Stomach (tissue), 9 donors: Measurements from ENCODE around the gene FANCL. TPM values are rescaled to one million over a fixed set of nuclear protein-coding genes. Genes with fewer than 3 reads are reported as not detected.

Experiments used
- DNase-seq, 2 donors: peaks; one replicate each; pipeline versions ENCODE4 v3.0.0 to v3.0.0-alpha.2; 2013 to 2019
- H3K27ac ChIP-seq, 5 donors: fragments of 200-600 bp in 4 of 5; sonication (generic) in 4 of 5; one replicate each; pipeline ENCODE4 v1.5.1; 2013 to 2019; ENCODE audit warnings: mild to moderate bottlenecking in 1 of 5, moderate library complexity in 1 of 5
- H3K27me3 ChIP-seq, 3 donors: fragments of 200-600 bp; sonication (generic); one replicate each; pipeline ENCODE4 v1.5.1; 2017 to 2019; ENCODE audit warnings: mixed run types in 1 of 3
- H3K36me3 ChIP-seq, 4 donors: fragments of 200-600 bp; sonication (generic); 1 replicate in 3 of 4; 2 replicates in 1 of 4; pipeline ENCODE4 v1.5.1; 2016 to 2019
- H3K4me1 ChIP-seq, 4 donors: fragments of 200-600 bp; sonication (generic); one replicate each; pipeline ENCODE4 v1.5.1; 2016 to 2019
- H3K4me3 ChIP-seq, 4 donors: fragments of 200-600 bp; sonication (generic) in 3 of 4; one replicate each; pipeline ENCODE4 v1.5.1; 2016 to 2019; ENCODE audit warnings: mild to moderate bottlenecking in 1 of 4
- H3K9me3 ChIP-seq, 4 donors: fragments of 200-600 bp; sonication (generic); one replicate each; pipeline ENCODE4 v1.5.1; 2016 to 2019
- EP300 ChIP-seq: sonication (generic); formaldehyde crosslinking; IDR thresholded peaks from one replicate; pipeline ENCODE4 v1.6.1; 2017; ENCODE audit warnings: antibody characterized with exemption
- POLR2A ChIP-seq, 4 donors: fragments of 450-650 bp; IDR thresholded peaks; one replicate each; pipeline ENCODE4 v1.6.1; 2016; ENCODE audit warnings: antibody characterized with exemption in 4 of 4, control low read depth in 2 of 4, mild to moderate bottlenecking in 1 of 4, moderate library complexity in 1 of 4
- POLR2AphosphoS5 ChIP-seq, 3 donors: sonication (generic); formaldehyde crosslinking; IDR thresholded peaks; one replicate each; pipeline ENCODE4 v1.6.1; 2016; ENCODE audit warnings: antibody characterized with exemption in 3 of 3
- WGBS, 5 donors: extraction: QIAGEN DNeasy Blood & Tissue Kit in 3 of 5; methylation state at CpG; one replicate each; pipeline versions ENCODE4 v1.1.5 to v1.1.7; 2013 to 2018; 5-methylcytosine and 5-hydroxymethylcytosine counted together
- intact Hi-C: fragments of 100-400 bp; cut with DNase I; formaldehyde crosslinking; loops from one replicate; pipeline ENCODE4 v1.15.1; 2023; ENCODE audit warnings: low total_unique reads
- polyA plus RNA-seq, 3 donors: library from polyadenylated mRNA; stranded (reverse); fragments of 200-250 nt; gene quantifications; one replicate each; pipeline ENCODE4 v1.2.3, GENCODE V29; 2013
- total RNA-seq, 5 donors: library from RNA; depleted of rRNA; stranded (reverse); fragments of >200 nt; gene quantifications; one replicate each; pipeline versions ENCODE4 v1.1.0 to v1.2.3, GENCODE V29; 2014 to 2016
- TF ChIP-seq, protein P1 (sequence below), 7 experiments: fragments of 450-650 bp in 4 of 7; fragments of 200-600 bp in 3 of 7; sonication (generic) in 3 of 7; IDR thresholded peaks; one replicate each; pipeline ENCODE4 v1.5.1; 2016 to 2019; ENCODE audit warnings: antibody characterized with exemption in 7 of 7, control low read depth in 2 of 7, mild to moderate bottlenecking in 1 of 7
- donor health status: healthy with polysubstance abuse.
- donor health status: Bipolar disorder and iron deficiency.
- donor health status: healthy.

The FANCL gene
- total and polyA plus RNA-seq, 8 donors, result 4.9 to 275 (median 22.2) TPM

DNA sequence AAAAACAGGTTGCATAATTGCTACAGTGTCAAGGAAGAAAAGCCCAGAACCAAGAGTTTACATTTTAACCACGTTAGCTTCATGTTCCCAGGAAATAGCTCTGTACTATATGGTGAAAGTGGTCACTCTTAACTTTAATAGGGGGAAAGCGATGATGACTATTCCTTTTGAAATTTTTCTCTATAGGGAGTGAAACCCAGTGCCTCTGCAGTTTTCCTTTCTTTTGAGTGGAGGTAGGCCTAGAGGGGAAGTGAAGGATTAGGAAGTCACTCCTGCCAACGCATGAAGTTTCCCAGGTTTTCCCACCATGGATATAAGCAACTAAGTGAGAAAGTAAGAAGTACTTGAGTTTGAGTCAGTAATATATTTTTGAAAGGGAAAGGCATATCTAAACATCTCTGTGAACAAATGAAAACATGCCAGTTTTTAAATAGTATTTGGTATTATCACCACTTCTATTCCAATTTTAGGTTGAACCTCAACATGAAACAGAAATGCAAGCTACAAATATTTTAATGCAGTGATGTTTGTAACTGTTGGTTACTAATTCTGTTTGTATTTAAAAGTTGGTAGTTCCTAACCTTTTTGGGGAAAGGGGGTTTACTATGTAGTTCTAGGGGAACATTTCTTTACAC lies 102.6 kb downstream of the FANCL start:
- no peaks in the 10 kb centered on the region for H3K4me1 ChIP-seq
- peaks cover under 1 to 24% (median 17%) of the 10 kb centered on the region in 4 donors for H3K36me3 ChIP-seq
- no peak overlapping the region for H3K27ac ChIP-seq
- no peak overlapping the region for H3K4me3 ChIP-seq
- TF ChIP-seq EP300 (no peak), POLR2A (IDR thresholded peaks at IDR 0.05) (no peak), POLR2AphosphoS5 (IDR thresholded peaks at IDR 0.05) (no peak)
- TF ChIP-seq, protein P1, sequence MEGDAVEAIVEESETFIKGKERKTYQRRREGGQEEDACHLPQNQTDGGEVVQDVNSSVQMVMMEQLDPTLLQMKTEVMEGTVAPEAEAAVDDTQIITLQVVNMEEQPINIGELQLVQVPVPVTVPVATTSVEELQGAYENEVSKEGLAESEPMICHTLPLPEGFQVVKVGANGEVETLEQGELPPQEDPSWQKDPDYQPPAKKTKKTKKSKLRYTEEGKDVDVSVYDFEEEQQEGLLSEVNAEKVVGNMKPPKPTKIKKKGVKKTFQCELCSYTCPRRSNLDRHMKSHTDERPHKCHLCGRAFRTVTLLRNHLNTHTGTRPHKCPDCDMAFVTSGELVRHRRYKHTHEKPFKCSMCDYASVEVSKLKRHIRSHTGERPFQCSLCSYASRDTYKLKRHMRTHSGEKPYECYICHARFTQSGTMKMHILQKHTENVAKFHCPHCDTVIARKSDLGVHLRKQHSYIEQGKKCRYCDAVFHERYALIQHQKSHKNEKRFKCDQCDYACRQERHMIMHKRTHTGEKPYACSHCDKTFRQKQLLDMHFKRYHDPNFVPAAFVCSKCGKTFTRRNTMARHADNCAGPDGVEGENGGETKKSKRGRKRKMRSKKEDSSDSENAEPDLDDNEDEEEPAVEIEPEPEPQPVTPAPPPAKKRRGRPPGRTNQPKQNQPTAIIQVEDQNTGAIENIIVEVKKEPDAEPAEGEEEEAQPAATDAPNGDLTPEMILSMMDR (IDR thresholded peaks at IDR 0.05), result no peak
- intact Hi-C loops, result no loop called here
- no peaks in the 10 kb centered on the region for H3K9me3 ChIP-seq
- no peaks in the 10 kb centered on the region for H3K27me3 ChIP-seq
- no peak for DNase-seq
- WGBS, 5 donors, result 74 to 93% (median 86%) methylated on average over 3 of the region's 3 CpGs

DNA sequence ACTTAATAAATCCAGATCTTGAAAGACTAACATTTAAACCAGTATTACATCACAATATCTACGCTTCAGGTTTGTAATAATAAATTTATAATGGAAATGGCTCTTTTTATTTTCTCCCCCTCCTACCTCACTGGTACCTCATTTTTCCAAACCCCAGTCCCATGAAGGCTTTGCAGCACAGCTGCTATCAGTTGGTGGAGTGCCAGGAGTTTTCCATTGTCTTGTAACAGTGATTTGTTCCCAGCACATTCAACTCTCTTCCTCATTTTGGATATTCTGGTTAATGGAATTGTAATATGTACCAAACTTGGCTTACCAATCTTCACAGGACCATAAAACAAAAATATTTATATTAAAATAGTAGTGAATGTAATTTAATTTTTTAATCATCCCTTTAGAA lies 103.3 kb downstream of the FANCL start:
- H3K27ac ChIP-seq, result no peak overlapping the region
- TF ChIP-seq EP300 (no peak), POLR2A (IDR thresholded peaks at IDR 0.05) (no peak), POLR2AphosphoS5 (IDR thresholded peaks at IDR 0.05) (no peak)
- TF ChIP-seq, protein P1 (IDR thresholded peaks at IDR 0.05), result no peak
- intact Hi-C loops, result no loop called here
- H3K27me3 ChIP-seq, result no peaks in the 10 kb centered on the region
- 94 to 100% (median 97%) methylated on average over 1 of the region's 1 CpG for WGBS, 5 donors
- peaks cover 0 to 20% (median 15%) of the 10 kb centered on the region in 4 donors for H3K36me3 ChIP-seq
- peak in 1 of 2 donors; percentile 30 for DNase-seq
- H3K9me3 ChIP-seq, result no peaks in the 10 kb centered on the region
- no peaks in the 10 kb centered on the region for H3K4me1 ChIP-seq
- H3K4me3 ChIP-seq, result no peak overlapping the region

DNA sequence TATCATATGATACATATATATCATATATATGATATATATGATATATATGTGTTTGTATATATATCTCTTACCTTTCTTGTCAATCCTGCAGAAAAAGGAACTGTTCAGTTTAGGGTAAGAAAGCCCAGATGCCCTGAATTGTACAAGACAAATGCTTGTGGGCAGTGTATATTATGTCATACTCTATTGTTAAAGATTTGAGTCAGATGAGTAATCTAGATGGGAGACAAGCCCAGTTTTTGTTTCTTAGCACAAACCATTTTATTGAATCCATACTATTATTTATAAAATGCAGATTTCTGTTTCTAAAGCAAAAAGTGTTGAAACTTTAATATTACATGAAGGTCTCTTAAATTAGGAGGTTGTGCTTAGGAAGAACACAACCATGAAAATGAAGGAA lies 103.9 kb downstream of the FANCL start:
- Histone ChIP-seq H3K27me3 (no peaks in the 10 kb centered on the region), H3K27ac (no peak overlapping the region), H3K4me1 (no peaks in the 10 kb centered on the region), H3K4me3 (no peak overlapping the region), H3K36me3 (peaks cover 0 to 24% (median 17%) of the 10 kb centered on the region in 4 donors), H3K9me3 (no peaks in the 10 kb centered on the region)
- intact Hi-C loops, result no loop called here
- TF ChIP-seq, protein P1 (IDR thresholded peaks at IDR 0.05), result no peak
- TF ChIP-seq POLR2A (IDR thresholded peaks at IDR 0.05) (no peak), EP300 (no peak), POLR2AphosphoS5 (IDR thresholded peaks at IDR 0.05) (no peak)
- peak in 1 of 2 donors; percentile 11 for DNase-seq

DNA sequence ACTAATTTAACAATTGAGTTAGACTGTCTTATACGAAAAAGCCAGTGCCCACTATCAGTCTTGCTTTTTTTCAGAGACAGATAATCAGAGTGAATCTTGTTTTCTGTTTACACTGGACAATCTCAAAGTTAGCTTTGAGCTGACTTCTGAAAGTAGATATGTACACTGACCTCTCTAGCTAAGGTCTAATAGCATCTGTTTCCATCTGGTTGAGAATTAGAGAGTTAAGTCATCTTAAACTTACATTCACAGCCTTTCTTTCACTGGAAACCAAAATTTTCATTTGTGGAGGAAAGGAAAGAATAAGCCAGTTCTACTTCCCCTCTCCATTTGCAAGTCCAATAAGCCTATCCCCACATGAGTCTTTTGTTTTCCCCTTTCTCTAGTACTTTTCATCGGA lies 105.3 kb downstream of the FANCL start:
- H3K27ac ChIP-seq, result no peak overlapping the region
- TF ChIP-seq EP300 (no peak), POLR2AphosphoS5 (IDR thresholded peaks at IDR 0.05) (no peak), POLR2A (IDR thresholded peaks at IDR 0.05) (no peak)
- TF ChIP-seq, protein P1 (IDR thresholded peaks at IDR 0.05), result no peak
- 68 to 82% (median 74%) methylated on average over 2 of the region's 2 CpGs for WGBS, 5 donors
- H3K9me3 ChIP-seq, result no peaks in the 10 kb centered on the region
- DNase-seq, result no peak
- intact Hi-C loops, result no loop called here
- H3K4me3 ChIP-seq, result no peak overlapping the region
- peaks cover 0 to 23% (median 16%) of the 10 kb centered on the region in 4 donors for H3K36me3 ChIP-seq
- no peaks in the 10 kb centered on the region for H3K27me3 ChIP-seq
- H3K4me1 ChIP-seq, result peaks cover 0 to 12% (median 7%) of the 10 kb centered on the region in 4 donors
